ENCODE results near the gene WWOX. TPM values are rescaled to one million over a fixed set of nuclear protein-coding genes. Genes with fewer than 3 reads are reported as not detected.

The WWOX gene
- total and polyA plus RNA-seq, 2 donors (not counting 3 experiments of a cell fraction or from before 2014, with no cell fraction given), result 6.2 to 12.5 TPM

DNA sequence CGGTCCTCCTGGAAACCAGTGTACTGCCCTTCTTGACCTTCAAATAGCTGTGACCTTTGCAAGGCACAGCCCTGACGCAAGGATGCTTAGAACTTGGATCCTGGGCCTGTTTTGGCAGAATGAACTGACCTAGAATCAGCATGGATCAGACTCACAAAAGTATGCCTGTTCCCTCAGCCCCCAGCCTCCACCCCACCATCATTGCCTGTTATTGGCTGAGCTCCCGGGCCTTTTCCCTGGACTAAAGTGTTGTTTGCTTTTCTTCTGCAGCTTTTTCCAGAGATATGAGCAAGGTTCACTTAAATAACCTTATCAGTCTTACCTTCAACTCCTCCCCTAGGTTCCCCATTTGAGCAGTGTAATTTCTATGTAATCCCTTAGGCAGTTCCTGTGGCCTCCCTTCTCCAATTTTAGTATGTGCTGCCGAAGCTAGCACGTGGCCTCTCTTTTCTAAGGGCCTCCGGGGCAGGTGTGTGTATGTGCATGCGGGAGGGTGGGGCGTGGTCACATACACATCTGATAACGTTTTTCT, 1153.7 kb downstream of the WWOX start:
- Histone ChIP-seq H3K4me3 (replicated peaks in 1 of 3; ENCODE audit: insufficient read depth in 1 of 3, low read depth in 1 of 3, low read length in 3 of 3) (no peak overlapping the region), H3K27ac (ENCODE audit: insufficient read depth, low read depth, low read length) (no peak overlapping the region), H3K4me1 (ENCODE audit: control insufficient read depth, extremely low read depth, insufficient read depth, low read length) (no peaks in the 10 kb centered on the region), H3K36me3 (ENCODE audit: control insufficient read depth in 2 of 2, extremely low read depth in 1 of 2, insufficient read depth in 2 of 2, low read length in 2 of 2) (no peaks in the 10 kb centered on the region), H4K20me1 (replicated peaks; ENCODE audit: control insufficient read depth, extremely low read depth, insufficient read depth, low read length) (no peaks in the 10 kb centered on the region), H3K79me2 (ENCODE audit: control insufficient read depth, insufficient read depth, low read length) (no peaks in the 10 kb centered on the region), H3K27me3 (ENCODE audit: control insufficient read depth in 2 of 2, insufficient read depth in 2 of 2, low read length in 2 of 2) (no peaks in the 10 kb centered on the region), H3K9me1 (replicated peaks; ENCODE audit: control insufficient read depth, extremely low read depth, insufficient read depth, low read length) (no peaks in the 10 kb centered on the region), H3K4me2 (ENCODE audit: insufficient read depth, low read length) (no peak overlapping the region), H2AFZ (ENCODE audit: low read depth, low read length) (no peak overlapping the region), H3K9ac (replicated peaks; ENCODE audit: extremely low read depth, insufficient read depth, low read length) (no peak overlapping the region), H3K9me3 (replicated peaks; ENCODE audit: control insufficient read depth, insufficient read depth, low read length) (peaks cover 2% of the 10 kb centered on the region)
- intact Hi-C loops (cut with micrococcal nuclease), result no loop called here
- no peak for DNase-seq (ENCODE audit: low read depth, low spot score)
- ChIA-PET POLR2A (no interaction called here), CTCF (no interaction called here)
- BruUV-seq (replicated peaks), result no TSS peak
- dilution Hi-C loops (cut with MboI; ENCODE audit: extremely low pct_ligation_motif_present, low sequenced_read_pairs), result no loop called here
- TF ChIP-seq JUN (IDR thresholded peaks at IDR 0.05; ENCODE audit: borderline replicate concordance, insufficient read depth, insufficient read length, low read depth) (no peak), FOS (IDR thresholded peaks at IDR 0.05; ENCODE audit: borderline replicate concordance, insufficient read depth, low read length) (no peak), MYC (IDR thresholded peaks at IDR 0.05; ENCODE audit: low read depth, low read length) (no peak), EZH2 (IDR thresholded peaks at IDR 0.05; ENCODE audit: borderline replicate concordance, low read depth, low read length, severe bottlenecking) (no peak), POLR2AphosphoS5 (IDR thresholded peaks at IDR 0.05; ENCODE audit: insufficient read depth, low read depth, low read length) (no peak), POLR2A (IDR thresholded peaks at IDR 0.05; ENCODE audit: low read depth, low read length) (no peak), GATA2 (IDR thresholded peaks at IDR 0.05; ENCODE audit: insufficient read depth, insufficient read length, low read depth, low read length) (no peak)
- TF ChIP-seq, protein P1, sequence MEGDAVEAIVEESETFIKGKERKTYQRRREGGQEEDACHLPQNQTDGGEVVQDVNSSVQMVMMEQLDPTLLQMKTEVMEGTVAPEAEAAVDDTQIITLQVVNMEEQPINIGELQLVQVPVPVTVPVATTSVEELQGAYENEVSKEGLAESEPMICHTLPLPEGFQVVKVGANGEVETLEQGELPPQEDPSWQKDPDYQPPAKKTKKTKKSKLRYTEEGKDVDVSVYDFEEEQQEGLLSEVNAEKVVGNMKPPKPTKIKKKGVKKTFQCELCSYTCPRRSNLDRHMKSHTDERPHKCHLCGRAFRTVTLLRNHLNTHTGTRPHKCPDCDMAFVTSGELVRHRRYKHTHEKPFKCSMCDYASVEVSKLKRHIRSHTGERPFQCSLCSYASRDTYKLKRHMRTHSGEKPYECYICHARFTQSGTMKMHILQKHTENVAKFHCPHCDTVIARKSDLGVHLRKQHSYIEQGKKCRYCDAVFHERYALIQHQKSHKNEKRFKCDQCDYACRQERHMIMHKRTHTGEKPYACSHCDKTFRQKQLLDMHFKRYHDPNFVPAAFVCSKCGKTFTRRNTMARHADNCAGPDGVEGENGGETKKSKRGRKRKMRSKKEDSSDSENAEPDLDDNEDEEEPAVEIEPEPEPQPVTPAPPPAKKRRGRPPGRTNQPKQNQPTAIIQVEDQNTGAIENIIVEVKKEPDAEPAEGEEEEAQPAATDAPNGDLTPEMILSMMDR (IDR thresholded peaks at IDR 0.05; ENCODE audit: extremely low read depth in 1 of 2, insufficient read depth in 1 of 2, low read depth in 1 of 2, low read length in 2 of 2), result no peak
- TF ChIP-seq, protein P2, sequence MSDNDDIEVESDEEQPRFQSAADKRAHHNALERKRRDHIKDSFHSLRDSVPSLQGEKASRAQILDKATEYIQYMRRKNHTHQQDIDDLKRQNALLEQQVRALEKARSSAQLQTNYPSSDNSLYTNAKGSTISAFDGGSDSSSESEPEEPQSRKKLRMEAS (IDR thresholded peaks at IDR 0.05; ENCODE audit: insufficient read depth, insufficient read length), result no peak
- no peak for FAIRE-seq
